Activated CD4-positive, alpha-beta T cell treated with anti-CD3 and anti-CD28 coated beads for 4 hours (primary cell): ENCODE data around the gene CD163L1.

ENCODE experiments used
- DNase-seq, 2 donors: peaks; one replicate each; pipeline ENCODE4 v3.0.0-alpha.2; 2020

Gene CD163L1

GRCh38 chr12:7321624-7322023, 122.3 kb downstream of the CD163L1 start:
- DNase-seq = no peak

GRCh38 chr12:7319930-7320329, 124.0 kb downstream of the CD163L1 start:
- DNase-seq = no peak

GRCh38 chr12:7310070-7310469, 133.9 kb downstream of the CD163L1 start:
- no peak for DNase-seq
